NT2/D1 (cell line): ENCODE measurements around the gene DHX58.

Source experiments
- DNase-seq: peaks from one replicate; pipeline ENCODE4 v3.0.0-alpha.2; 2011; ENCODE audit warnings: low read depth, low spot score
- H3K27me3 ChIP-seq: 2 replicates; pipeline ENCODE4 v1.6.0; 2011; ENCODE audit warnings: mild to moderate bottlenecking; ENCODE audit not compliant: insufficient read length, insufficient read depth
- H3K36me3 ChIP-seq: 2 replicates; pipeline ENCODE4 v1.6.1; 2011; ENCODE audit warnings: mild to moderate bottlenecking, low read length, mixed read lengths; ENCODE audit not compliant: insufficient read depth, insufficient read length
- H3K4me1 ChIP-seq: 2 replicates; pipeline ENCODE4 v1.5.1; 2011; ENCODE audit not compliant: insufficient read depth, insufficient read length
- H3K4me3 ChIP-seq: 2 replicates; pipeline ENCODE4 v1.5.1; 2011; ENCODE audit warnings: low read depth; ENCODE audit not compliant: insufficient read length
- H3K9ac ChIP-seq: 2 replicates; pipeline ENCODE4 v1.6.0; 2011; ENCODE audit warnings: low read depth; ENCODE audit not compliant: insufficient read length
- H3K9me3 ChIP-seq: 2 replicates; pipeline ENCODE4 v1.5.1; 2011; ENCODE audit warnings: mild to moderate bottlenecking, low read length; ENCODE audit not compliant: insufficient read depth
- SUZ12 ChIP-seq: IDR thresholded peaks from 2 replicates; pipeline ENCODE4 v1.6.1; 2011; ENCODE audit not compliant: insufficient read length, insufficient read depth; ENCODE audit errors: extremely low read depth
- YY1 ChIP-seq: IDR thresholded peaks from 2 replicates; pipeline ENCODE4 v1.6.1; 2011; ENCODE audit not compliant: insufficient read length, insufficient read depth
- ZNF274 ChIP-seq: IDR thresholded peaks from 2 replicates; pipeline ENCODE4 v1.6.1; 2011; ENCODE audit warnings: mild to moderate bottlenecking, low read depth, low read length

Gene DHX58

GRCh38 chr17:42106009-42106408 lies 6.5 kb downstream of the DHX58 start:
- Histone ChIP-seq H3K9ac (no peak overlapping the region), H3K27me3 (no peaks in the 10 kb centered on the region), H3K9me3 (no peaks in the 10 kb centered on the region), H3K4me1 (peaks cover 11% of the 10 kb centered on the region), H3K36me3 (no peaks in the 10 kb centered on the region), H3K4me3 (no peak overlapping the region)
- no peak for TF ChIP-seq ZNF274
- TF ChIP-seq SUZ12 = no peak
- no peak for TF ChIP-seq YY1
- DNase-seq = no peak

DNA sequence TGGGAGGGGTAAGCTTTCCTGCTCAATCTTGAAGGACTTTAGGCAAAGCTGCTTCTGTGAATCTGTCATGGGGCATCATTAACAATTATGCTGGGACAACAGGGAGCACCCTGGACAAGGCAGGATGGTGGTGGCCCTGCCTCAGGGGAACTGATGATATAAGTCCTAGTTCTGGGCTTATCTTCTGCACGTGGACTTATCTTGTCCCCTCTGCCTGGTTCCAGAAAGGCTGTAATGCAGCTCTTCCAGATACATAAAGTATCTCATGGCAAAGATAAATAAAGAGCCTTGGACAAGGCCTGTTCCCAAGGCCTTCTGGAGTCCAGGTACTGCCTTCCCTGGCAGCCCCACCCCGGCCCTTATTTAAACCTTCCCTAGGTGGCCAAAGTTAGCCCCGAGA lies 8.2 kb downstream of the DHX58 start:
- Histone ChIP-seq H3K4me3 (no peak overlapping the region), H3K27me3 (no peaks in the 10 kb centered on the region), H3K36me3 (no peaks in the 10 kb centered on the region), H3K4me1 (peaks cover 11% of the 10 kb centered on the region), H3K9me3 (no peaks in the 10 kb centered on the region), H3K9ac (no peak overlapping the region)
- TF ChIP-seq ZNF274 = no peak
- no peak for TF ChIP-seq SUZ12
- no peak for TF ChIP-seq YY1
- no peak for DNase-seq

DNA sequence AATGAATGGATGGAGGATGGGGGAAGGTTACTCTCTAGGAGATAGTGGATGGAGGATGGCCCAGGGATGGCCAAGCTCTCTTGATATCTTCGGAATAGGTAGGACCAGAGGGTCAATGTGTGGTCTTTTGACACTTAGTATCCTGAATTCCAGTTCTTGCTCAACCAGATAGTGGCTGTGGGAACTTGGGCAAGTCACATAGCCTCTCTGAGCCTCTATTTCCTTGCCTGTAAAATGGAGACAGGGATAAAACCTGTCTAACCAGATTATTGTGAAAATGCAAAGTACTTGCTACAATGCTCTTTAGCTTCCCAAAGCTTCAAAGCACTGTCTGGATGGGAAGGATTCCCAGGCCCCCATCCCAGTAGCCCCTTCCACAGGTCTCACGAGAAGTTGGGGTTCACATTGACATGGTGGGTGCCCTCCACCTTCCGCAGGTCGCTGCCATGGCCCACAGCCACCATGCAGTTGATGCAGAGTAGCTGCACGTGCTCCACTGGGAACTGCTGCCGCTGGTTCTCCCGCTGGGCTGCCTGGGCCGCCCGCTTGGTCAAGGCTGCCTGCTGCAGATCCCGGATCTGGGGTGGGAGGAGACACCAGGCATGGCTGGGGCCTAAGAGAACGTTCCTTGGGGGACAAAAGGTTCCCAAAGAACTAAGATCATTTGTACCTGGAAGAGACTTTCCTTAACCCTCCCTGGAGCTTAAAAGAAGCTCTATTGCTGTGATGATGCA lies 9.1 kb downstream of the DHX58 start:
- H3K27me3 ChIP-seq = no peaks in the 10 kb centered on the region
- TF ChIP-seq YY1 (no peak), SUZ12 (no peak), ZNF274 (no peak)
- H3K9me3 ChIP-seq = no peaks in the 10 kb centered on the region
- no peak for DNase-seq
- peaks cover 5% of the 10 kb centered on the region for H3K4me1 ChIP-seq
- no peak overlapping the region for H3K9ac ChIP-seq
- H3K36me3 ChIP-seq = no peaks in the 10 kb centered on the region
- no peak overlapping the region for H3K4me3 ChIP-seq

- no peak for TF ChIP-seq ZNF274
- no peak for TF ChIP-seq SUZ12
- TF ChIP-seq YY1 = no peak
- DNase-seq = peak; percentile 52
- Histone ChIP-seq H3K4me3 (no peak overlapping the region), H3K27me3 (peaks cover 15% of the 10 kb centered on the region), H3K9me3 (no peaks in the 10 kb centered on the region), H3K4me1 (peaks cover 9% of the 10 kb centered on the region), H3K9ac (no peak overlapping the region), H3K36me3 (no peaks in the 10 kb centered on the region)
Measured at GRCh38 chr17:42101513-42102292, 10.8 kb downstream of the DHX58 start.

- H3K27me3 ChIP-seq = peaks cover 15% of the 10 kb centered on the region
- TF ChIP-seq ZNF274 (no peak), SUZ12 (no peak), YY1 (no peak)
- H3K9me3 ChIP-seq = no peaks in the 10 kb centered on the region
- H3K9ac ChIP-seq = no peak overlapping the region
- no peak for DNase-seq
- H3K4me3 ChIP-seq = no peak overlapping the region
- no peaks in the 10 kb centered on the region for H3K36me3 ChIP-seq
- H3K4me1 ChIP-seq = peaks cover 16% of the 10 kb centered on the region
Measured at GRCh38 chr17:42098730-42099399, 13.6 kb downstream of the DHX58 start.

GRCh38 chr17:42097691-42098631 lies 14.6 kb downstream of the DHX58 start, which contains the start of gene ZNF385C:
ZNF385C (minus strand) TSS chr17:42098473; CDS start chr17:42063056, 35,417 bp downstream.
- peaks cover 15% of the 10 kb centered on the region for H3K27me3 ChIP-seq
- no peak for DNase-seq
- TF ChIP-seq YY1 (no peak), ZNF274 (no peak), SUZ12 (no peak)
- H3K4me3 ChIP-seq = peak within 1 kb of the TSS; percentile 42
- H3K36me3 ChIP-seq = no peaks in the 10 kb centered on the region
- no peaks in the 10 kb centered on the region for H3K9me3 ChIP-seq
- H3K4me1 ChIP-seq = peaks cover 16% of the 10 kb centered on the region
- peak within 1 kb of the TSS; percentile 38 for H3K9ac ChIP-seq
